Measurements from ENCODE around the gene TCHP. TPM values are rescaled to one million over a fixed set of nuclear protein-coding genes. Genes with fewer than 3 reads are reported as not detected.

Gene TCHP
- total RNA-seq, 1 experiment from 2014 or later, result 13.3 TPM

- DNase-seq, result no peak
- Histone ChIP-seq H2BK12ac (ENCODE audit: insufficient read length, low read depth, low read length) (no peak overlapping the region), H3K79me1 (ENCODE audit: insufficient read depth, low read depth, low read length, poor library complexity, severe bottlenecking) (no peaks in the 10 kb centered on the region), H3K27ac (ENCODE audit: insufficient read length, low read depth, low read length) (no peak overlapping the region), H3K4ac (ENCODE audit: low read depth, low read length) (no peak overlapping the region), H3K56ac (ENCODE audit: insufficient read length, low read depth, low read length) (no peak overlapping the region), H3K4me1 (ENCODE audit: insufficient read depth, low read length) (peaks cover 2% of the 10 kb centered on the region; the same call in 1 of the 2 replicates), H3K4me2 (ENCODE audit: insufficient read depth, insufficient read length, low read length) (no peak overlapping the region), H4K91ac (ENCODE audit: insufficient read length, low read depth, low read length) (no peak overlapping the region), H3K23me2 (ENCODE audit: insufficient read length, low read depth, low read length, poor library complexity, severe bottlenecking) (no peaks in the 10 kb centered on the region), H2BK5ac (ENCODE audit: insufficient read length, low read length) (no peak overlapping the region), H2AFZ (ENCODE audit: low read length) (no peak overlapping the region), H3K18ac (ENCODE audit: insufficient read length, low read depth, low read length) (no peak overlapping the region), H3K23ac (ENCODE audit: insufficient read length, low read depth, low read length) (no peak overlapping the region), H3K79me2 (ENCODE audit: insufficient read depth, low read length) (no peaks in the 10 kb centered on the region), H2AK5ac (ENCODE audit: insufficient read length, low read length) (no peak overlapping the region), H4K8ac (replicated peaks; ENCODE audit: insufficient read length, low read depth, low read length) (no peak overlapping the region), H3K9ac (ENCODE audit: extremely low read depth, insufficient read length, low read length) (no peak overlapping the region), H4K5ac (ENCODE audit: insufficient read length, low read depth, low read length) (no peak overlapping the region), H2BK20ac (ENCODE audit: low read depth, low read length, poor library complexity, severe bottlenecking) (no peak overlapping the region), H3K9me3 (ENCODE audit: control insufficient read depth, low read depth, low read length) (no peaks in the 10 kb centered on the region), H2BK120ac (ENCODE audit: low read depth, low read length, poor library complexity, severe bottlenecking) (no peak overlapping the region), H3T11ph (ENCODE audit: low read length) (no peak overlapping the region), H3K14ac (ENCODE audit: insufficient read depth, low read length) (no peak overlapping the region), H3K27me3 (ENCODE audit: insufficient read depth, low read length) (peaks cover 16% of the 10 kb centered on the region; the same call in 1 of the 2 replicates), H2BK15ac (ENCODE audit: low read depth, low read length) (no peak overlapping the region; the same call in 1 of the 2 replicates), H4K20me1 (ENCODE audit: control insufficient read depth, insufficient read depth, insufficient read length) (no peaks in the 10 kb centered on the region)
- TF ChIP-seq, protein P1, sequence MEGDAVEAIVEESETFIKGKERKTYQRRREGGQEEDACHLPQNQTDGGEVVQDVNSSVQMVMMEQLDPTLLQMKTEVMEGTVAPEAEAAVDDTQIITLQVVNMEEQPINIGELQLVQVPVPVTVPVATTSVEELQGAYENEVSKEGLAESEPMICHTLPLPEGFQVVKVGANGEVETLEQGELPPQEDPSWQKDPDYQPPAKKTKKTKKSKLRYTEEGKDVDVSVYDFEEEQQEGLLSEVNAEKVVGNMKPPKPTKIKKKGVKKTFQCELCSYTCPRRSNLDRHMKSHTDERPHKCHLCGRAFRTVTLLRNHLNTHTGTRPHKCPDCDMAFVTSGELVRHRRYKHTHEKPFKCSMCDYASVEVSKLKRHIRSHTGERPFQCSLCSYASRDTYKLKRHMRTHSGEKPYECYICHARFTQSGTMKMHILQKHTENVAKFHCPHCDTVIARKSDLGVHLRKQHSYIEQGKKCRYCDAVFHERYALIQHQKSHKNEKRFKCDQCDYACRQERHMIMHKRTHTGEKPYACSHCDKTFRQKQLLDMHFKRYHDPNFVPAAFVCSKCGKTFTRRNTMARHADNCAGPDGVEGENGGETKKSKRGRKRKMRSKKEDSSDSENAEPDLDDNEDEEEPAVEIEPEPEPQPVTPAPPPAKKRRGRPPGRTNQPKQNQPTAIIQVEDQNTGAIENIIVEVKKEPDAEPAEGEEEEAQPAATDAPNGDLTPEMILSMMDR (conservative IDR thresholded peaks at IDR 0.05), result no peak
- no CpG with 5 or more reads among the region's 7 CpGs for WGBS (ENCODE audit: extremely low coverage, insufficient read length, low lambda C conversion rate)
- no peak overlapping the region for H3K27ac Mint-ChIP-seq
- H3K36me3 Mint-ChIP-seq (ENCODE audit: insufficient read depth in 1 of 3, low read depth in 3 of 3), result no peaks in the 10 kb centered on the region
- no peaks in the 10 kb centered on the region; a peak in 1 of 5 replicates for H3K9me3 Mint-ChIP-seq
- H3K4me3 Mint-ChIP-seq, result no peak overlapping the region
- H3K4me1 Mint-ChIP-seq, result peaks cover 6 to 14% of the 10 kb centered on the region in 2 experiments
- H3K27me3 Mint-ChIP-seq (ENCODE audit: low read depth), result peaks cover 86% of the 10 kb centered on the region
Observed at GRCh38 chr12:109893261-109893995, 6.6 kb upstream of the TCHP start.

Measured in H9 (cell line).